Measurements from ENCODE around the gene NEMF.
"Not testable (repeated sequence)": the region's sequence is repeated elsewhere in the genome, so short reads cannot be mapped to it uniquely, and the experiment has no call there.

The NEMF gene

GRCh38 chr14:49897414-49897813, 44.8 kb upstream of the NEMF start:
- Histone ChIP-seq H3K27me3 (ENCODE audit: control insufficient read depth, insufficient read depth, low read length) (no peaks in the 10 kb centered on the region), H3K36me3 (ENCODE audit: control insufficient read depth, insufficient read depth, low read length) (no peaks in the 10 kb centered on the region), H3K9ac (no peak overlapping the region), H2AFZ (no peak overlapping the region), H3K4me3 (ENCODE audit: low read depth, low read length) (no peak overlapping the region), H3K4me2 (ENCODE audit: low read length) (peak overlapping the region; percentile 26), H3K9me3 (ENCODE audit: control insufficient read depth, low read length) (no peaks in the 10 kb centered on the region), H3K4me1 (peaks cover 13% of the 10 kb centered on the region), H3K27ac (no peak overlapping the region), H3K79me2 (peaks cover 13% of the 10 kb centered on the region)
- no peak for TF ChIP-seq CTCF (IDR thresholded peaks at IDR 0.05)

GRCh38 chr14:49896966-49897365, 44.4 kb upstream of the NEMF start:
- peaks cover 13% of the 10 kb centered on the region for H3K79me2 ChIP-seq
- peaks cover 13% of the 10 kb centered on the region for H3K4me1 ChIP-seq
- peak overlapping the region; percentile 26 for H3K4me2 ChIP-seq (ENCODE audit: low read length)
- no peaks in the 10 kb centered on the region for H3K36me3 ChIP-seq (ENCODE audit: control insufficient read depth, insufficient read depth, low read length)
- H3K27me3 ChIP-seq (ENCODE audit: control insufficient read depth, insufficient read depth, low read length) = no peaks in the 10 kb centered on the region
- H3K27ac ChIP-seq = no peak overlapping the region
- no peak for TF ChIP-seq CTCF (IDR thresholded peaks at IDR 0.05)
- no peak overlapping the region for H3K9ac ChIP-seq
- H2AFZ ChIP-seq = no peak overlapping the region
- H3K4me3 ChIP-seq (ENCODE audit: low read depth, low read length) = no peak overlapping the region
- no peaks in the 10 kb centered on the region for H3K9me3 ChIP-seq (ENCODE audit: control insufficient read depth, low read length)

- H3K27ac ChIP-seq; H3K9ac ChIP-seq; H2AFZ ChIP-seq; H3K9me3 ChIP-seq (ENCODE audit: control insufficient read depth, low read length); H3K27me3 ChIP-seq (ENCODE audit: control insufficient read depth, insufficient read depth, low read length); H3K36me3 ChIP-seq (ENCODE audit: control insufficient read depth, insufficient read depth, low read length): not testable (repeated sequence)
- Histone ChIP-seq H3K4me3 (ENCODE audit: low read depth, low read length) (peak overlapping the region; percentile 9), H3K4me1 (peaks cover 13% of the 10 kb centered on the region), H3K4me2 (ENCODE audit: low read length) (peak overlapping the region; percentile 33), H3K79me2 (peaks cover 13% of the 10 kb centered on the region)
These were observed 43.7 kb upstream of the NEMF start for GRCh38 chr14:49896272-49896671.

GRCh38 chr14:49895480-49895879, 42.9 kb upstream of the NEMF start:
- Histone ChIP-seq H3K79me2 (peaks cover 13% of the 10 kb centered on the region), H3K4me3 (ENCODE audit: low read depth, low read length) (peak overlapping the region; percentile 99), H3K27ac (no peak overlapping the region), H2AFZ (no peak overlapping the region), H3K9ac (no peak overlapping the region), H3K36me3 (ENCODE audit: control insufficient read depth, insufficient read depth, low read length) (no peaks in the 10 kb centered on the region), H3K4me1 (peaks cover 13% of the 10 kb centered on the region), H3K27me3 (ENCODE audit: control insufficient read depth, insufficient read depth, low read length) (no peaks in the 10 kb centered on the region), H3K9me3 (ENCODE audit: control insufficient read depth, low read length) (no peaks in the 10 kb centered on the region), H3K4me2 (ENCODE audit: low read length) (peak overlapping the region; percentile 54)
- TF ChIP-seq CTCF (IDR thresholded peaks at IDR 0.05) = no peak

- H3K27ac ChIP-seq = peak overlapping the region; percentile 98
- H3K9ac ChIP-seq; H3K36me3 ChIP-seq (ENCODE audit: control insufficient read depth, insufficient read depth, low read length); H3K27me3 ChIP-seq (ENCODE audit: control insufficient read depth, insufficient read depth, low read length); H2AFZ ChIP-seq; H3K9me3 ChIP-seq (ENCODE audit: control insufficient read depth, low read length): not testable (repeated sequence)
- peaks cover 13% of the 10 kb centered on the region for H3K79me2 ChIP-seq
- H3K4me2 ChIP-seq (ENCODE audit: low read length) = peak overlapping the region; percentile 54
- H3K4me1 ChIP-seq = peaks cover 13% of the 10 kb centered on the region
- H3K4me3 ChIP-seq (ENCODE audit: low read depth, low read length) = peak overlapping the region; percentile 99
These were observed 41.9 kb upstream of the NEMF start for GRCh38 chr14:49894214-49895107.
